VCaP (cell line): ENCODE data around the gene CABP2.
"Not testable (repeated sequence)": the region's sequence is repeated elsewhere in the genome, so short reads cannot be mapped to it uniquely, and the experiment has no call there.

Source experiments
- H3K27ac ChIP-seq: fragments of 450-650 bp; 2 replicates; pipeline ENCODE4 v1.5.1; 2017
- TF ChIP-seq, protein P1 (sequence below): fragments of 450-650 bp; conservative IDR thresholded peaks from 2 replicates; pipeline ENCODE4 v1.5.1; 2017; ENCODE audit warnings: mild to moderate bottlenecking, moderate library complexity

The CABP2 gene

DNA sequence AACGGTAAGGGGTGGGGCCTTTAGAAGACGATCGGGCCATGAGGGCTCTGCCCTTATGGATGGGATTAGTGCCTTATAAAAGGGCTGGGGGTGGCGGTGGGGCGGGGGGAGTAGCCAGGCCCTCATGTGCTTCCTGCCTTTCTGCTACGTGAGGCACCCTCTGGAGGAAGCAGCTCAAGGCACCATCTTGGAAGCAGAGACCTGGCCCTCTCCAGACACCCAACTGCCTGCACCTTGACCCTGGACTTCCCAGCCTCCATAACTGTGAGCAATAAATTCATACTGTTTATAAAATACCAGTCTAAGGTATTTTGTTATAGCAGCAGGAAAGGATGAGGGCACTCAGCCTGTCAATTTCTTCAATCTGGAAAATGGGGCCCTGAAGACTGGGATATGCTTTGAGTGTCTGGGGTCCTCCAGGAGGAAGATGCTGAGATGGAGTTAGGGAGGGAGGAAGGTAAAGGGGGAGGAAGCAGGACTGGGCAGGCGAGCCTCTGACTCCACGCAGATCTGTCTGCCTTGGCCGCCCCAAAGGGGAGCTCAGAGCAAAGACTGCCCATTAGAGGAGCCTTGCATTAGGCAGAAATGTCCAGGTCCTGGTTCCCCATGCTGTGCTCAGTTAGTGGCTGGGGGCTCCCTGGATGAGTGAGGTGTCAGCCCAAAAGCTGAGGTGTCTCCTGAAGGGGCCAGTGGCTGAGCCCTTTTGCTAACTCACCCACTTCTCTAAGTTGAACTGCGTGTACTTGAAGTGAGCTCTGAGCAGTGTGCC, 5.3 kb downstream of the CABP2 start:
- TF ChIP-seq, protein P1, sequence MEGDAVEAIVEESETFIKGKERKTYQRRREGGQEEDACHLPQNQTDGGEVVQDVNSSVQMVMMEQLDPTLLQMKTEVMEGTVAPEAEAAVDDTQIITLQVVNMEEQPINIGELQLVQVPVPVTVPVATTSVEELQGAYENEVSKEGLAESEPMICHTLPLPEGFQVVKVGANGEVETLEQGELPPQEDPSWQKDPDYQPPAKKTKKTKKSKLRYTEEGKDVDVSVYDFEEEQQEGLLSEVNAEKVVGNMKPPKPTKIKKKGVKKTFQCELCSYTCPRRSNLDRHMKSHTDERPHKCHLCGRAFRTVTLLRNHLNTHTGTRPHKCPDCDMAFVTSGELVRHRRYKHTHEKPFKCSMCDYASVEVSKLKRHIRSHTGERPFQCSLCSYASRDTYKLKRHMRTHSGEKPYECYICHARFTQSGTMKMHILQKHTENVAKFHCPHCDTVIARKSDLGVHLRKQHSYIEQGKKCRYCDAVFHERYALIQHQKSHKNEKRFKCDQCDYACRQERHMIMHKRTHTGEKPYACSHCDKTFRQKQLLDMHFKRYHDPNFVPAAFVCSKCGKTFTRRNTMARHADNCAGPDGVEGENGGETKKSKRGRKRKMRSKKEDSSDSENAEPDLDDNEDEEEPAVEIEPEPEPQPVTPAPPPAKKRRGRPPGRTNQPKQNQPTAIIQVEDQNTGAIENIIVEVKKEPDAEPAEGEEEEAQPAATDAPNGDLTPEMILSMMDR: no peak
- H3K27ac ChIP-seq: no peak overlapping the region

DNA sequence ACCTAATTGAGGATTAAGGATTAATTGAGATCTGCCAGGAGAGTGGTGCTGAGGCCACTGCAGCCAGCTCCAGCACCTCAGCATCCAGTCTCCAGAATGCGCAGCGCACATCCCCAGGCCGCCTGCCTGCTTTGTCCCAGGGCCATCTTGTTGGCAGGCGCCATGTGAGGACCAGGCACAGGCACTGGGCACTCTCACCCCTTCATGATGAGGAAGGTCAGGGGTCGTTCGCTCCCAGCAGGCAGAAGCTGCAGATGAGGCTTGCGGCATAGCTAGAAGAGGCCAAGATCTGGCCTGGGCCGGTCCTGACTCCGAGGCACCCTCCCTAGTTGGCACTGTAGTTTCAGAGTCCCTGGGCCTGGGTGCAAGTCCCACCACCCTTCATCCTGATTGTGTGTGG, 6.4 kb downstream of the CABP2 start:
- no peak overlapping the region for H3K27ac ChIP-seq

DNA sequence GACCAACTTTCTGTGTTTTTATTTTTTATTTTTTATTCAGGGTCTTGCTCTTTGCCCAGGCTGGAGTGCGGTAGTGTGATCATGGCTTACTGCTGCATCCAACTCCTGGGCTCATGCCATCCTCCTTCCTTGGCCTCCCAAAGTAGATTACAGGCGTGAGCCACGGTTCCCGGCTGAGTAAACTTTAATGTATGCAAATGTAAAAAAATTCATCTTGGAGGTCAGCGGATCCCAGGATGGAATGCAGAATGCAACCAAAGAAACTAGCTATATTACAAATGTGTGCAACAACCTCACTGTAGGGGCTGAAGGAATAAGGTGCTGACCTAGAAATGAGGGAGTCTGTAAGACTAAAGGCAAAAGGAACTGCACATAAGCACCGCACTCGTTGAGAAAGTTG, 9.1 kb downstream of the CABP2 start:
- TF ChIP-seq, protein P1: no peak
- H3K27ac ChIP-seq: no peak overlapping the region

More for the DNA sequence above, 6.4 kb downstream of the CABP2 start:
- TF ChIP-seq, protein P1: no peak

GRCh38 chr11:67511558-67511957, 11.7 kb downstream of the CABP2 start:
- H3K27ac ChIP-seq: not testable (repeated sequence)

DNA sequence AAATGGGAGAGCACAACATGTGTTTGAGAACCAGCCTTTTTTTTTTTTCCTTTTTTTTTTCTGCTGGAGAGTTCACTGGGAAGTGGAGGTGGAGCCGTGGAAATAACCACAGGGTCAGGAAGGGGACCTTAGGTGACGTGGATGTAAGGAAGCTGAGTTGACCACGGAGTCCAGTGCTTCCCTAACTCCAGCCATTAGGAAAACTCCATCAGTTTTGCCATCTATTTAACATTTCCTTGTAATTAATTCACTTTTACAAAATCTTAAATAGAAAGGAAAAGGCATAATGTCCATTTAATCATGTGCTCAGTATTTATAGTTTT, 13.3 kb downstream of the CABP2 start:
- H3K27ac ChIP-seq: no peak overlapping the region; the same call in 1 of the 2 replicates
- TF ChIP-seq, protein P1: no peak

GRCh38 chr11:67508486-67509121, 14.6 kb downstream of the CABP2 start:
- TF ChIP-seq, protein P1: no peak
- peak overlapping the region; percentile 93 for H3K27ac ChIP-seq

- TF ChIP-seq, protein P1: no peak
Observed at GRCh38 chr11:67507864-67508485, 15.3 kb downstream of the CABP2 start, which contains the start of gene CDK2AP2. Gene CDK2AP2, minus strand, starts transcription at chr11:67508162. Its CDS starts 80 bp downstream, at chr11:67508082.

More at GRCh38 chr11:67507864-67508485, 15.3 kb downstream of the CABP2 start, which contains the start of gene CDK2AP2:
- peak within 1 kb of the TSS; percentile 93 for H3K27ac ChIP-seq
